ENCODE results near the gene EXT2. TPM values are rescaled to one million over a fixed set of nuclear protein-coding genes. Genes with fewer than 3 reads are reported as not detected.

Gene EXT2
- total RNA-seq, 1 donor from 2014 or later = 73.9 TPM

GRCh38 chr11:44229098-44229497, 133.6 kb downstream of the EXT2 start:
- Mint-ChIP-seq H3K27ac (no peak overlapping the region), H3K4me3 (ENCODE audit: low read depth) (no peak overlapping the region), H3K36me3 (ENCODE audit: insufficient read depth) (peaks cover 3% of the 10 kb centered on the region), H3K27me3 (no peaks in the 10 kb centered on the region), H3K9me3 (ENCODE audit: low read depth) (no peaks in the 10 kb centered on the region), H3K4me1 (ENCODE audit: low read depth) (no peaks in the 10 kb centered on the region)
- no peak for DNase-seq (ENCODE audit: low spot score, unreplicated experiment)
- TF ChIP-seq, protein P1, sequence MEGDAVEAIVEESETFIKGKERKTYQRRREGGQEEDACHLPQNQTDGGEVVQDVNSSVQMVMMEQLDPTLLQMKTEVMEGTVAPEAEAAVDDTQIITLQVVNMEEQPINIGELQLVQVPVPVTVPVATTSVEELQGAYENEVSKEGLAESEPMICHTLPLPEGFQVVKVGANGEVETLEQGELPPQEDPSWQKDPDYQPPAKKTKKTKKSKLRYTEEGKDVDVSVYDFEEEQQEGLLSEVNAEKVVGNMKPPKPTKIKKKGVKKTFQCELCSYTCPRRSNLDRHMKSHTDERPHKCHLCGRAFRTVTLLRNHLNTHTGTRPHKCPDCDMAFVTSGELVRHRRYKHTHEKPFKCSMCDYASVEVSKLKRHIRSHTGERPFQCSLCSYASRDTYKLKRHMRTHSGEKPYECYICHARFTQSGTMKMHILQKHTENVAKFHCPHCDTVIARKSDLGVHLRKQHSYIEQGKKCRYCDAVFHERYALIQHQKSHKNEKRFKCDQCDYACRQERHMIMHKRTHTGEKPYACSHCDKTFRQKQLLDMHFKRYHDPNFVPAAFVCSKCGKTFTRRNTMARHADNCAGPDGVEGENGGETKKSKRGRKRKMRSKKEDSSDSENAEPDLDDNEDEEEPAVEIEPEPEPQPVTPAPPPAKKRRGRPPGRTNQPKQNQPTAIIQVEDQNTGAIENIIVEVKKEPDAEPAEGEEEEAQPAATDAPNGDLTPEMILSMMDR (IDR thresholded peaks at IDR 0.05; ENCODE audit: unreplicated experiment) = no peak

DNA sequence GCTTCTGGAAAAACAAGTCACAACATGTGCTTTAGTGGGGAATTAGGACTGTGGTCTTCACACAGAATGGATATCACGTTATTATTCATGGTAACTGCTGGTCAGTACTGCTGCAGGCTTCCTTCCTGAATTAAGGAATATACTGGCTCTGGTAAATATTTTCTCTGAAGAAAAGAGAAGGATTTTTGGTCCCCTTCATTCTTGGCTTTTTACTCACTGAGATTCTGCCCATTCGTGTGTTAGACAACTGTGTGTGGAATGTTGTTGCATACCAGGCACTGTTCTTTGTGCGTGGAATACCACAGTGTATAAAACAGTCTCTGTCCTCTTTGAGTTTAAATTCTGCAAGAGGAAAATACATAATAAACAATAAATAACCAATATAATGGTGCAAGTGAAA, 134.1 kb downstream of the EXT2 start:
- TF ChIP-seq, protein P1 (IDR thresholded peaks at IDR 0.05; ENCODE audit: unreplicated experiment) = no peak
- no peaks in the 10 kb centered on the region for H3K9me3 Mint-ChIP-seq (ENCODE audit: low read depth)
- peaks cover 3% of the 10 kb centered on the region for H3K36me3 Mint-ChIP-seq (ENCODE audit: insufficient read depth)
- no peaks in the 10 kb centered on the region for H3K4me1 Mint-ChIP-seq (ENCODE audit: low read depth)
- H3K27ac Mint-ChIP-seq = no peak overlapping the region
- H3K27me3 Mint-ChIP-seq = no peaks in the 10 kb centered on the region
- no peak for DNase-seq (ENCODE audit: low spot score, unreplicated experiment)
- H3K4me3 Mint-ChIP-seq (ENCODE audit: low read depth) = no peak overlapping the region

DNA sequence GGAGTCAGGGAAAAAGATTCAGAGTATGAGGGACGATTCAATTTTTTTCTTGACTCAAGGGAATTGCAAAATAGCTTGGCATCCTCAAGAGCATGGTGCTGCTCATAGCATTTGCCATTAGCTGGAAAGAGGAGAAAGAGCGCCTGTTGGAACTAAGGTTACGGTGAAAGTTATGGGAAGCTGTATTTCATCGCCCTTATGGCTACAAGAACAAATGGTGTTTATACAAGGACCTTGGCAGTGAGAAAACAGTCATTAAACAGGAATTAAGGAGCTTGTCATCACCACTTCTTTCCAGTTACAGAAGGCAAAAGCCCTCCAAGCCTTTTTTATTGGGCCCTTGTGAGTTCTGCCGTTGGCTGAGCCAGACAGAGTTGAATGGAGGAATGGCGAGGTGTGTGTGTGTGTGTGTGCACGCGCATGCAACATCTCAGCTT, 140.3 kb downstream of the EXT2 start:
- no peaks in the 10 kb centered on the region for H3K27me3 Mint-ChIP-seq
- H3K9me3 Mint-ChIP-seq (ENCODE audit: low read depth) = no peaks in the 10 kb centered on the region
- peaks cover 14% of the 10 kb centered on the region for H3K36me3 Mint-ChIP-seq (ENCODE audit: insufficient read depth)
- TF ChIP-seq, protein P1 (IDR thresholded peaks at IDR 0.05; ENCODE audit: unreplicated experiment) = no peak
- H3K4me3 Mint-ChIP-seq (ENCODE audit: low read depth) = no peak overlapping the region
- no peaks in the 10 kb centered on the region for H3K4me1 Mint-ChIP-seq (ENCODE audit: low read depth)
- no peak overlapping the region for H3K27ac Mint-ChIP-seq
- DNase-seq (ENCODE audit: low spot score, unreplicated experiment) = no peak

DNA sequence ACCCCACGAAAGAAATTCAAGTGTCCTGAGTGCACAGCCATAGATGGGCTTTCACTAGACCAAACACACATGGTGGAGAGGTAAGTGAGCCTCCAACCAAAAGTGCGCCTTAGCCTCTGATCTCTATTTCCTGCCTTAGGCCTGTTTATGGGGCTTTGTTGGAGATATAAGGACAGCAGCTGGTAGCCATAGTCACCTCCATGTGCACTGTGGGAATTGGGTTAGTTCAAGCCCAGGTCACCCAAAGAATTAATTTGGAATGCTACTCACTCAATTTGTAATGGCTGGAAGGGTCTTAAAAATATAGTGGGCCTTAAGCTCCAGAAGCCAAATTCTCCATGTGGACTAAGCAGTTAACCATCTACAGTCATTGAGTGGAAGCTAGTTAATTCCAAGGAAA, 140.8 kb downstream of the EXT2 start:
- DNase-seq (ENCODE audit: low spot score, unreplicated experiment) = no peak
- Mint-ChIP-seq H3K27ac (no peak overlapping the region), H3K27me3 (no peaks in the 10 kb centered on the region), H3K9me3 (ENCODE audit: low read depth) (no peaks in the 10 kb centered on the region), H3K36me3 (ENCODE audit: insufficient read depth) (peaks cover 14% of the 10 kb centered on the region), H3K4me3 (ENCODE audit: low read depth) (no peak overlapping the region), H3K4me1 (ENCODE audit: low read depth) (no peaks in the 10 kb centered on the region)
- TF ChIP-seq, protein P1 (IDR thresholded peaks at IDR 0.05; ENCODE audit: unreplicated experiment) = no peak

GRCh38 chr11:44237156-44237555, 141.7 kb downstream of the EXT2 start:
- Mint-ChIP-seq H3K4me3 (ENCODE audit: low read depth) (no peak overlapping the region), H3K4me1 (ENCODE audit: low read depth) (no peaks in the 10 kb centered on the region), H3K27ac (no peak overlapping the region), H3K9me3 (ENCODE audit: low read depth) (no peaks in the 10 kb centered on the region), H3K27me3 (no peaks in the 10 kb centered on the region), H3K36me3 (ENCODE audit: insufficient read depth) (peaks cover 14% of the 10 kb centered on the region)
- DNase-seq (ENCODE audit: low spot score, unreplicated experiment) = no peak
- TF ChIP-seq, protein P1 (IDR thresholded peaks at IDR 0.05; ENCODE audit: unreplicated experiment) = no peak

Data from progenitor cell of endocrine pancreas (in vitro differentiated cells).